GM11168 (cell line): Measurements from ENCODE around the gene ZBTB16.

Experiments
- in situ Hi-C: fragments of 300-500 bp; cut with MboI; formaldehyde crosslinking; loops from one replicate; pipeline ENCODE4 v1.12.0; 2022; ENCODE audit warnings: low sequenced_read_pairs; ENCODE audit not compliant: unreplicated experiment

The ZBTB16 gene

GRCh38 chr11:114159802-114160632 is 100.5 kb downstream of the ZBTB16 start:
- in situ Hi-C loops: no loop called here

DNA sequence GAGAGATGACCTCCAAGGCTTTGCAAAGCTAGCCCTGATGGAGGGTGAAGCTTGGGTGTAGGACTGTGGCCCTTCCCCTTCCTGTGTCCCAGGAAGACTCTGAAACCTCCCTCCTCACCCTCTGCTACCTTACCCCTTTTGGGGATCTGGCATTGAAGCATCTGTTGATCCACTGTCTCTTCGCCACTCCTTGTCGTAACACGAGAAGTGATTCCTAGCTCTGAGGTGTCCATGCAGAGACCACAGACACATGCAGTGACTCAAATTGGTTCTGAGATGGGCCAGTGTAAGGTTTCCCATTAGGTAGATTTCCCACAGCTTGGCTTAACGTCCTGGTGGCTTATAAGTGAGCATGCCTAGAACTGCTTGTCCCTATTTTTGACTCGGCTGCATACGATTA is 101.4 kb downstream of the ZBTB16 start:
- in situ Hi-C loops: no loop called here

GRCh38 chr11:114161486-114162250 is 102.2 kb downstream of the ZBTB16 start:
- in situ Hi-C loops: no loop called here

- in situ Hi-C loops: no loop called here
Measured at GRCh38 chr11:114162719-114163123, 103.2 kb downstream of the ZBTB16 start.

GRCh38 chr11:114163229-114163631 is 103.7 kb downstream of the ZBTB16 start:
- in situ Hi-C loops: no loop called here

DNA sequence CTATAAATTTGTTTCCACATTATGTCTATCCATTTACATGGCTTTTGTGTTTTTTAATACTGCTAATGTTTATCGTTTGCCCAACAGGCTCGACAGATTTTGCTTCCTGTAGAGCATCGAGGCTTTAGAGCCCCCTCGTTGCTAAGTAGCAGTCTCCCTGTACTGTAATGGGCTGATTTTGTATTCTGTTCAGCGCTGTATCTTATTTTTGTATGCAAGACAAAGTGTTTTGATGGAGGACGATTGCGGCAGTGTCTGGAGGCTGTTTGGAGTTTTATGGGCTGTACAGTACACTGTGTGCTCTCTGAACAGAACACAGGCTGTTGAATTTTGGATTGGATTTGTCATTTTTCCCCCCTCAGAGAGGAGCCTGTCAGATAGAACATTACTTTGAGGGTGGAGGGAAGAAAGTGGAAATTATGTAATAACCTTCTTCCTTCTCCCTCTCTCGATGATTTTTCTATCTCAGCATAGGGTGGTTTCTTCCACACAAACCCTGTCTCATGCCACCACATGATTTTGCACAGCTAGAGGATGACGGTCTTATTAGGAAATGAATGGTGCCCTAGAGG is 104.4 kb downstream of the ZBTB16 start:
- in situ Hi-C loops: no loop called here

- in situ Hi-C loops: no loop called here
Measured at GRCh38 chr11:114164546-114164945, 105.0 kb downstream of the ZBTB16 start.

DNA sequence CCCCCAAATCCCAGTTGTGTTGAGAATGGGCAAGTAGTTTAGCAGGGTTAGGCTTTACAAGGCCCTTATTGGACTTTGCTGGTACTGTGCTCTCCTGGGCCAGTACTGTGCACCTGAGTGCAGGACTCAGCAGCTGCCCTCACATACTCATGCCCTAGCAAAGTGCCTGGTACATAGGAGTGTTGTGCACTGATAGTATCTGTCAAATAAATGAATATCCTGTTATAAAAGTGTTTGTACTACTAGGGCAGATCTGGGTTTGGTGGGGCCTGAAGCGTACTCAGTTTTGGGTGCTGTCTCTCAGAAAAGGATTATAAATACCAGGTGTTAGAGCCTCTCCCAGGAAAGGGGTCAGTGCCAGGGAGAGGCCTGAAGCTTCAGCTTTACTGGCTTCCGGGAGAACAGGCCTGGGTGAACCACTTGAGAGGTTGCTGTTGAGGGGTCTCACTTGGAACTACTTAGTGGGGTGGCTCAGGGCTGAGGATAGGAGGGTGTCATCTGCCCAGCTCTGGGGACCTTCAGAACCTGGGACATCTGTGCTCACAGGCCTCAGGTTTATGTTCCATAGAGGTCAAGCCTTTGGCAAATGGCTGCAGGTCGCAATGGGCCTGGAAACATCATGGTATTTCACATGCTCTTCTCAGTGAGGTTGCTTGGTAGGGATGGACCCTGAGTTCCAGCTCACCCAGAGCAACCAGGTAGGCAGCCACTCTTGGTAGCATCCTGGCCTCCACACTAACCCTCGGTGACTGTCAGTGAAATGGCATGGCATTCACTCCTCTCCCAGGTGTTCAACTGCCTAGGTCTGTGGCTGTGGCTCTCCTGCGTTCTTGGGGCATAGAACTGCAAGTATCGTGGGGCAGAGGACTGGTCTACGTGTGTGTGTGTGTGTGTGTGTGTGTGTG is 106.1 kb downstream of the ZBTB16 start:
- in situ Hi-C loops: no loop called here

GRCh38 chr11:114166362-114166761 is 106.9 kb downstream of the ZBTB16 start:
- in situ Hi-C loops: no loop called here

DNA sequence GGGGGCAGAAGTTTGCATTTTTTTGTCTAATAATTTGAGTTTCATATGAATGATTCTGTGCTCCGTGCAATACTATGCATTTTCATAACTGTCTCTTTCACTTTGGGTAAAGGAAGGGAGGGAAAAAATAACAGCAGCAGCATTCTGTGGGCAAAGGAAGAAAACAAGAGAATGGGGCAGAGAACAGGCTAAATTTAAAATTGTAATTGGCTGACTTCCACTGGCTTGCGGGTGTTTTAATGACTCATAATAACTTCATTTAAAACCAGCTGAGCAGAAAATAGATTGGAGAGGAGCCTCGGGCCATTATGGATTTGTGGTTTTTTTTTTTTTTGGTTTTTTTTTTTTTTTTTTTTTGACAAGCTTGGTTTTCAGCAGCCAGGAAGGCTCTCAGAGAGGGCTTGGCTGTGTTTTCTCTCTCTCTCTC is 107.4 kb downstream of the ZBTB16 start:
- in situ Hi-C loops: no loop called here

- in situ Hi-C loops: no loop called here
Measured at GRCh38 chr11:114167355-114167754, 107.8 kb downstream of the ZBTB16 start.

DNA sequence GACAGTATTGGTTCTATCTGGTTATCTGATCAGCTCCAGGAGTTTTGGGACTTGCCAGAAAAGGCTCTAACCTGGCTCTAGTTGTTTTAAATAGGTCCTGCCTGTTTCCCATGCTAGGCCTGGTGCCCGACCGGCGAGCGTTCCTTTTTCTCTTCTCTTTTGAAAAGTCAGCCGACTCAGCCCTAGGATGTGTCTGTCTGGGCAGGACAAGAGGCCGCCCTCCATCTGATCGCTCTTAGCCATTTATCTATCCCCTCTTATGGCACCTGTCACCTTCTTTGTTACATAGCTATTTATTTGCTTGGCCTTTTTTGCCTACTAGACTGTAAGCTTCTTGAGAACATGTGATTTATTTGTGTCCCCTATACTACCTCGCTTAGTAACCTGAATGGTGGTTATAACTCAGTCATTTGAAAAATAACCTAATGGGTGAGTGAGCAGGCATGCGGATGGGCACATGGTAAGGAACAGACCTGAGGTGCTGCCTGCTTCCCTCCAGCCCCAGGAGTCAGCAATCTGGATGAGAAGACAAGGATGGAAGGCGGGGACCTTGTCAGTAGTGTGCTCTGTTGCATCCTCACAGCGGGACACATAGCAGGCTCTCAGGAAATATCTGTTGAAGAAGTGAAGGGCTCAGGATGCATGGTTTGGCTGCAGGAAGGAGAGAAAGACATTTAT is 108.4 kb downstream of the ZBTB16 start:
- in situ Hi-C loops: no loop called here

- in situ Hi-C loops: no loop called here
Measured at GRCh38 chr11:114168691-114169090, 109.2 kb downstream of the ZBTB16 start.

- in situ Hi-C loops: no loop called here
Measured at GRCh38 chr11:114169321-114169749, 109.8 kb downstream of the ZBTB16 start.

DNA sequence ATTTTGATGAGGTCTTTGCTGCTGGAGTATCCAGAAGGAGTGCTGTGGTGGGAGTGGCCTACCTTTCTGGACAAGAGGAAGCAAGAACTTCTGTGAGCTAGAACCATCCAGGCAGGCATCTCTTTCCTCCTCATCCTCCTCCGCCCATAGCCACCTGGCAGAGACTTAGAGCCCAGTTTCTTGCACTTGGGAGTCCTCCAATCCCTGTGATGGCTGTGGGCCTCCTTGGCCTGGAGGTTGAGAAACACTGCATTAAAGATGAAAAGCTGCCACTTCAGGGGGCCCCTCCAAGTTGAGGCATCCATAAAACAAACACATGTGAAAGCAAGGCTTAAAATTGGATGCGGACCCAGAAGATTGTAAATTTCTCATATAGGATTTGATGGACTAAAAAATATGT is 110.3 kb downstream of the ZBTB16 start:
- in situ Hi-C loops: no loop called here

DNA sequence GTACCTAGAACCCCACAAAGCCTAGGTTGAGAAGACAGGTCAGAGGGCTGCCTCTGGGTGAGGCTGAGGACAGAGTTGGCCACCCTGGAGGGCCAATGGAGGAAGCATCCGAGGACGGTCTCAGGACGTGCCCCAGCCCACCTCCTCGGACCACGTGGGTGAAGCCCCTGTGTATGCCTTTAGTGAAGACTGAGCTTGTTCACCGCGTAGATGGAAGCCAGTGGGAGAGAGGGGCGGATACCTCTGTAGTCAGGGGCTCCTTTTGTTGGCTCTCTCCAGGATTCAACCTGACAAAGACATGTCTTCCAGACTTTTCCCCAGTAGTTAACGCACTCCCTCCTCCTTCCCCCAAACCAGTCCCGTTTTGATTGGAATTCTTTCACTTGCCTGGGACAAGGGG is 110.7 kb downstream of the ZBTB16 start:
- in situ Hi-C loops: no loop called here

DNA sequence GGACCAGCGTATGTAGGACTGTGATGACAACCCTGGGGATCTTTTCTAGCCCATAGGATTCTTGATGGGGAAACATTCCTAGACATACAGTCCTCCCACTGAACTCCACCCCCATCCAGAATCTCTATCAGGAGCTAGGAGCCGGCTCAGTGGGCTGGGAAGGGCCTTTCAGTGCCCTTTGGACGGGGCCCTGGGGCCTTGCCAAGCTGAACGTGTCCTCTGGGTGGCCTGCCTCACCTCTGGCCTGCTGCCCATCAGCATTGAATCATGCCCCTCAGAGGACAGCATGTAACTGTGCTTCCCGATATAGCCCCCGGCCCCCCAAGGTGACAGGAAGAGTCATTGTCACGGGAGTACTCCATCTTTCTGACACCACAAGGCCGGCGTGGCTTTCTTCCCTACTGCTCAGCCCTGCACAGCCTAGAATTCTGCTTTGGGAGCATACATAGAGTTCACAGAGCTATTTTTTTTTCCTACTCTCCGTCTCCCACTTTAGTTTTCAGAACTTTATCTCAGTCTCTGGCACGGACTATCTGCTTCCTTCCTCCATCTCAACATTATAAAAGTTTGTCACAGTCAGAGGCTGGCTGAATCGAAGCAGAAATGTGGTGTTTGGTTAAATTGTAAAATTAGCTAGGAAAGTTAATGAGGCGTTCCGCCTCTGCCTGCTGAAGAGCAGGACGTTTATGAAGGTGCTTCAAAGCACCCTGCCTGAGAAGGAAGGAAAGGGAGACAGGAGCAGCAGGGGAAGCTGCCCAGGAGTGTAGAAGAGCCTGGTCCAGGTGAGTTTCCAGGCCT is 111.9 kb downstream of the ZBTB16 start:
- in situ Hi-C loops: no loop called here

GRCh38 chr11:114172055-114172861 is 112.7 kb downstream of the ZBTB16 start:
- in situ Hi-C loops: no loop called here
